ENCODE results near the gene TSFM. TPM values are rescaled to one million over a fixed set of nuclear protein-coding genes. Genes with fewer than 3 reads are reported as not detected.

TSFM gene
- total RNA-seq, 1 experiment from 2014 or later, result 67.8 TPM

- H3K36me3 ChIP-seq (replicated peaks; ENCODE audit: control insufficient read depth, insufficient read depth, low read length), result no peaks in the 10 kb centered on the region; the same call in 1 of the 2 replicates
- DNase-seq, result no peak
- no peak overlapping the region for H3K4me3 ChIP-seq (ENCODE audit: insufficient read depth, low read depth, low read length)
Measured at GRCh38 chr12:57802607-57803006, 20.0 kb downstream of the TSFM start.

GRCh38 chr12:57803319-57803893 lies 20.8 kb downstream of the TSFM start:
- DNase-seq, result peak; percentile 87
- no peak overlapping the region for H3K4me3 ChIP-seq (ENCODE audit: insufficient read depth, low read depth, low read length)
- H3K36me3 ChIP-seq (replicated peaks; ENCODE audit: control insufficient read depth, insufficient read depth, low read length), result no peaks in the 10 kb centered on the region; the same call in 1 of the 2 replicates
- H3K27me3 ChIP-seq (ENCODE audit: control insufficient read depth, insufficient read depth, low read length), result no peaks in the 10 kb centered on the region

More at GRCh38 chr12:57802607-57803006, 20.0 kb downstream of the TSFM start:
- H3K27me3 ChIP-seq (ENCODE audit: control insufficient read depth, insufficient read depth, low read length), result no peaks in the 10 kb centered on the region

- no peaks in the 10 kb centered on the region for H3K27me3 ChIP-seq (ENCODE audit: control insufficient read depth, insufficient read depth, low read length)
- DNase-seq, result no peak
Measured at GRCh38 chr12:57806677-57807076, 24.1 kb downstream of the TSFM start.

GRCh38 chr12:57807285-57807684 lies 24.7 kb downstream of the TSFM start:
- Histone ChIP-seq H3K36me3 (replicated peaks; ENCODE audit: control insufficient read depth, insufficient read depth, low read length) (no peaks in the 10 kb centered on the region; the same call in 1 of the 2 replicates), H3K27me3 (ENCODE audit: control insufficient read depth, insufficient read depth, low read length) (no peaks in the 10 kb centered on the region), H3K4me3 (ENCODE audit: insufficient read depth, low read depth, low read length) (no peak overlapping the region)
- no peak for DNase-seq

More at GRCh38 chr12:57806677-57807076, 24.1 kb downstream of the TSFM start:
- no peaks in the 10 kb centered on the region; the same call in 1 of the 2 replicates for H3K36me3 ChIP-seq (replicated peaks; ENCODE audit: control insufficient read depth, insufficient read depth, low read length)
- H3K4me3 ChIP-seq (ENCODE audit: insufficient read depth, low read depth, low read length), result no peak overlapping the region

- no peak overlapping the region for H3K4me3 ChIP-seq (ENCODE audit: insufficient read depth, low read depth, low read length)
- H3K27me3 ChIP-seq (ENCODE audit: control insufficient read depth, insufficient read depth, low read length), result no peaks in the 10 kb centered on the region
- H3K36me3 ChIP-seq (replicated peaks; ENCODE audit: control insufficient read depth, insufficient read depth, low read length), result no peaks in the 10 kb centered on the region; the same call in 1 of the 2 replicates
- DNase-seq, result no peak
Measured at GRCh38 chr12:57808351-57808750, 25.8 kb downstream of the TSFM start.

- no peaks in the 10 kb centered on the region for H3K27me3 ChIP-seq (ENCODE audit: control insufficient read depth, insufficient read depth, low read length)
Measured at GRCh38 chr12:57809425-57809824, 26.8 kb downstream of the TSFM start.

GRCh38 chr12:57810450-57810849 lies 27.9 kb downstream of the TSFM start:
- Histone ChIP-seq H3K36me3 (replicated peaks; ENCODE audit: control insufficient read depth, insufficient read depth, low read length) (no peaks in the 10 kb centered on the region; the same call in 1 of the 2 replicates), H3K27me3 (ENCODE audit: control insufficient read depth, insufficient read depth, low read length) (no peaks in the 10 kb centered on the region), H3K4me3 (ENCODE audit: insufficient read depth, low read depth, low read length) (no peak overlapping the region)
- no peak for DNase-seq

More at GRCh38 chr12:57809425-57809824, 26.8 kb downstream of the TSFM start:
- DNase-seq, result no peak
- H3K4me3 ChIP-seq (ENCODE audit: insufficient read depth, low read depth, low read length), result no peak overlapping the region
- no peaks in the 10 kb centered on the region; the same call in 1 of the 2 replicates for H3K36me3 ChIP-seq (replicated peaks; ENCODE audit: control insufficient read depth, insufficient read depth, low read length)

- Histone ChIP-seq H3K36me3 (replicated peaks; ENCODE audit: control insufficient read depth, insufficient read depth, low read length) (no peaks in the 10 kb centered on the region; the same call in 1 of the 2 replicates), H3K4me3 (ENCODE audit: insufficient read depth, low read depth, low read length) (no peak overlapping the region), H3K27me3 (ENCODE audit: control insufficient read depth, insufficient read depth, low read length) (no peaks in the 10 kb centered on the region)
- DNase-seq, result no peak
Measured at GRCh38 chr12:57811028-57811755, 28.6 kb downstream of the TSFM start.

- Histone ChIP-seq H3K4me3 (ENCODE audit: insufficient read depth, low read depth, low read length) (no peak overlapping the region), H3K36me3 (replicated peaks; ENCODE audit: control insufficient read depth, insufficient read depth, low read length) (no peaks in the 10 kb centered on the region), H3K27me3 (ENCODE audit: control insufficient read depth, insufficient read depth, low read length) (no peaks in the 10 kb centered on the region)
- no peak for DNase-seq
Measured at GRCh38 chr12:57813111-57813970, 30.8 kb downstream of the TSFM start.

- Histone ChIP-seq H3K4me3 (ENCODE audit: insufficient read depth, low read depth, low read length) (no peak overlapping the region), H3K27me3 (ENCODE audit: control insufficient read depth, insufficient read depth, low read length) (no peaks in the 10 kb centered on the region), H3K36me3 (replicated peaks; ENCODE audit: control insufficient read depth, insufficient read depth, low read length) (no peaks in the 10 kb centered on the region)
- DNase-seq, result no peak
Measured at GRCh38 chr12:57813971-57814772, 31.6 kb downstream of the TSFM start.

GRCh38 chr12:57815177-57816000 lies 32.8 kb downstream of the TSFM start:
- H3K4me3 ChIP-seq (ENCODE audit: insufficient read depth, low read depth, low read length), result no peak overlapping the region
- H3K36me3 ChIP-seq (replicated peaks; ENCODE audit: control insufficient read depth, insufficient read depth, low read length), result no peaks in the 10 kb centered on the region
- no peaks in the 10 kb centered on the region for H3K27me3 ChIP-seq (ENCODE audit: control insufficient read depth, insufficient read depth, low read length)
- peak; percentile 80 for DNase-seq

GRCh38 chr12:57816001-57816854 lies 33.6 kb downstream of the TSFM start:
- Histone ChIP-seq H3K27me3 (ENCODE audit: control insufficient read depth, insufficient read depth, low read length) (no peaks in the 10 kb centered on the region), H3K4me3 (ENCODE audit: insufficient read depth, low read depth, low read length) (no peak overlapping the region), H3K36me3 (replicated peaks; ENCODE audit: control insufficient read depth, insufficient read depth, low read length) (no peaks in the 10 kb centered on the region)
- DNase-seq, result no peak

- no peak overlapping the region for H3K4me3 ChIP-seq (ENCODE audit: insufficient read depth, low read depth, low read length)
- no peak for DNase-seq
- H3K36me3 ChIP-seq (replicated peaks; ENCODE audit: control insufficient read depth, insufficient read depth, low read length), result no peaks in the 10 kb centered on the region
- H3K27me3 ChIP-seq (ENCODE audit: control insufficient read depth, insufficient read depth, low read length), result no peaks in the 10 kb centered on the region
Measured at GRCh38 chr12:57816855-57817151, 34.2 kb downstream of the TSFM start.
